ENCODE data around the gene KRT72.

KRT72 gene

DNA sequence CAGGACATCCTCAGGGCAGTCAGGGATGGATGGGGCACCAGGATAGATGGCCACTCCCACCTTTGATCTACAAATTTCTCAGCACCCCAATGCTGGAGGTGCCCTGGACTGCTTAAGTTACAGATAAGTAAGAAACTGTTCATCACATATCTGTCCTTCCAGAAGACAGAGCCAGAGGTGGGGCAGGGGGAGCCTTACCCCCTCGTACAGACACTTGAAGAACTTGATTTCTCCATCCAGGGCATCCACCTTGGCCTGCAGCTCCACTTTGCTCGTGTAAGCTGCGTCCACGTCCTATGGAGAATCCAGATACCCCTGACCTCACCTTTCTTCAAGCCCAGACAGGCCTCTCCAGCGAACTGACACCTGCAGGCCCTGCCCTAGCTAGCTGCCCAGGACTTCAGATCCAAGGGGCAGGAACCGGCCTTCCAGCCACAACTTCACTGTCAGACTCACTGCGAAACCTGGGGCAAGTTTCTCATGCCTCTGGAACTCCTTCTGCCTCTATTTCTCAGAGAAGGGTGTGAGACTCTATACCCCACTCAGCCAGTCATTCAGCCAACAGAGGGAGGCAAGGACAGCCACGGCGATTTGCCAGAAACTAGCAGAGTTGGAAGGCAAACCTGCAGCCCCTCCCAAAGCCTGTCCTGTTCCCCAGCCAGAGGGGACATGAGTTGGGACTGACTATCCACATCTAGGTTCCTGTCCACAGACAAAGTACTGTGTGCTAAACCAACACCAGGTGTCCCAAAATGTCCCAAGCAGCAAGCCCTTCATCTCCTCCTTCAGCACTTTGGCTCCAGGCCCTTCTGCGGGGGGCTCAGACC lies 13.3 kb upstream of the KRT72 start:
- Histone ChIP-seq H3K4me3 (ENCODE audit: low read depth in 1 of 2, low read length in 2 of 2) (no peak overlapping the region), H3K4me1 (ENCODE audit: control insufficient read depth in 1 of 2, insufficient read depth in 2 of 2, low read length in 2 of 2) (no peaks in the 10 kb centered on the region), H3K36me3 (ENCODE audit: control insufficient read depth in 1 of 2, insufficient read depth in 2 of 2, low read length in 2 of 2) (no peaks in the 10 kb centered on the region), H3K9me3 (ENCODE audit: control insufficient read depth in 1 of 2, low read length in 2 of 2) (no peaks in the 10 kb centered on the region), H3K27me3 (ENCODE audit: low read depth, low read length) (no peaks in the 10 kb centered on the region), H3K27ac (ENCODE audit: low read length) (no peak overlapping the region)

DNA sequence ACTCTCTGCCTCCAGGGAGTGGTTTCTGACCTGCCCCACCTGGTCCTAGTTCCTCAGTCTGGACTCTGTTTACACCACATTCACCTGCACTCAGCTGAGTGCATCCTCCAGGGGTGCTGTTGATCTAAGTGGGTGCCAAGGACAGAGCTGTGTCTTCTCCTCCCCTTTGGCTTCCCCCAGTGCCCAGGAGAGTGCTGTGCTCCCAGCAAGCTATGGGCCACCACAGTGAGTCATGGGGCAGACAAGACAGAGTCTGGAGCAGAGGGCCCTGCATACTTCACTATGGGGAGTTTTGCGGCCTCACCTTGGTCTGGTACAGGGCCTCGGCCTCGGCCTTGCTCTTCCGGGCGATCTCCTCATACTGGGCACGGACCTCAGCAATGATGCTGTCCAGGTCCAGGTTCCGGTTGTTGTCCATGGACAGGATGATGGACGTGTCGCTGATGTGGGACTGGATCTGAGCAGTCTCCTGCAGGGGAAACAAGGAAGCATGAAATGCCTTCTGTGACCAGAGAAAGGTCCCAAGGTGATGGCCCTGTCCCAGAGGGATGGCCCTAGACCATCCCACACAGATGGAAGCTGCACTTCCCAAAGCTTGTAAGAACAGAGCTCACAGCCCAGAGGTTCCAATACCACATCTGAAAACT lies 12.2 kb upstream of the KRT72 start:
- no peaks in the 10 kb centered on the region for H3K27me3 ChIP-seq (ENCODE audit: low read depth, low read length)
- H3K4me1 ChIP-seq (ENCODE audit: control insufficient read depth in 1 of 2, insufficient read depth in 2 of 2, low read length in 2 of 2), result no peaks in the 10 kb centered on the region
- H3K4me3 ChIP-seq (ENCODE audit: low read depth in 1 of 2, low read length in 2 of 2), result no peak overlapping the region

DNA sequence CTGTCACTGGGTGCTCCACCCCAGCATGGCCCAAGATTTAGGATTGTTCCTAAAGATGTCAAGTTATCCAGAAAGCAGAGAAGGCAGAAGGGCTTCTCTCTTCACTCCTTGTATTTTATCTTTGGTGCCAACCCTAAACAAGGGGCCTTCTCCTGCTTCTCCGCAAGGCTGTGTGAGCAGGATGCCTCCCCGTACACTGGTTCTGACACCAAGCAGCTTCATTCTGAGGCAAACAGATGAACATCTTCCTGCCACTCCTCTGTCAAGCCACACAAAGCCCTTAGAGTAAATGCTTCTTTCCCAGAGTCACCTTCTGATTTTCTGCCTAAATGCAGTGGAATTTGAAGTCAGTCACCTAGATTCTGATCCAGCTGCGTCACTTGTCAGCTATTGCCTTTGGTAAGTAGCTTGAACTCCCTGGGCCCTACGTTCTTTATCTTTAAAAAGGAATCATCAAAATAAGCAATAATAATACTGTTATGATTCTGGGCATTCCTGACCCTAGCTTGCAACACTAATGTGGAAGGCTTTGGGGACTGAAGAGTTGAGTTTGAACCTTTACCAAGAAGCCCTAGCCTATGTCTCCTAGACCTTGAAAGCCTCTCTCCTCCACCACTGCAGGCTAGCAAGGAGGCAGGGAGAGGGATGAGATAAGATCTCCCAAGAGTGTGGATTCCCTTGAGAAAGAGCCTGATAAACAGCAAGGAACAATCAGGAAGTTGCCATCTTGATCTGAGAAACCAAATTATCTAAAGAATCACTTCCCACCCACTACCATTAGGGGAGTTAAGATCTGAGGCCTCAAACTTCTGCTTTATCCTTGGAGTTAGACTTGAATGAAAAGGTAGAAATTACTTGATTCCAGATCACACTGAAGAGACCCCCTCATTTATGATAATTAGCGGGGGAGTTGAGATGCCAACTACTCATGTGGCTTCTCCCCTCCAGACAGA lies 11.4 kb upstream of the KRT72 start:
- H3K4me1 ChIP-seq (ENCODE audit: control insufficient read depth in 1 of 2, insufficient read depth in 2 of 2, low read length in 2 of 2), result no peaks in the 10 kb centered on the region
- H3K36me3 ChIP-seq (ENCODE audit: control insufficient read depth in 1 of 2, insufficient read depth in 2 of 2, low read length in 2 of 2), result no peaks in the 10 kb centered on the region
- no peak overlapping the region for H3K27ac ChIP-seq (ENCODE audit: low read length)
- no peaks in the 10 kb centered on the region for H3K9me3 ChIP-seq (ENCODE audit: control insufficient read depth in 1 of 2, low read length in 2 of 2)
- no peaks in the 10 kb centered on the region for H3K27me3 ChIP-seq (ENCODE audit: low read depth, low read length)
- H3K4me3 ChIP-seq (ENCODE audit: low read depth in 1 of 2, low read length in 2 of 2), result no peak overlapping the region

More for the DNA sequence above, 12.2 kb upstream of the KRT72 start:
- Histone ChIP-seq H3K9me3 (ENCODE audit: control insufficient read depth in 1 of 2, low read length in 2 of 2) (no peaks in the 10 kb centered on the region), H3K27ac (ENCODE audit: low read length) (no peak overlapping the region), H3K36me3 (ENCODE audit: control insufficient read depth in 1 of 2, insufficient read depth in 2 of 2, low read length in 2 of 2) (no peaks in the 10 kb centered on the region)

DNA sequence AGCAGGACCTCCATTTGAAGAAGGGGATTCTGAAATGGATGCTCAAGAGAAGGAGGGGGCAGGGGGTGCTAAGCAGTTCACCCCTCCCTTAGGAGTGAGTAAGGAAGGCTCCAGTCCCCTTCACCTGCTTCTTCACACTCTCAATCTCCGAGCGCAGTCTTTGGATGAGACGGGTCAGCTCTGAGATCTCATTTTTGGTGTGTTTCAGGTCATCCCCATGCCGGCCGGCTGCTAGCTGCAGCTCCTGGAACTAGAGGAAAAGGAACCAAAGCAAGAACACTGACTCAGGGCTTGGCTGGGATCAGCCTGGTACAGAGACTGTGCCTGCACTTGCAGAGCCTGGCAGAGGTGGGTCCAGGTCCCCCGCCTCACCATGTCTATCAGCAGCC lies 9.8 kb upstream of the KRT72 start:
- H3K27ac ChIP-seq (ENCODE audit: low read length), result no peak overlapping the region
- no peaks in the 10 kb centered on the region for H3K27me3 ChIP-seq (ENCODE audit: low read depth, low read length)
- H3K9me3 ChIP-seq (ENCODE audit: control insufficient read depth in 1 of 2, low read length in 2 of 2), result no peaks in the 10 kb centered on the region
- no peaks in the 10 kb centered on the region for H3K4me1 ChIP-seq (ENCODE audit: control insufficient read depth in 1 of 2, insufficient read depth in 2 of 2, low read length in 2 of 2)
- no peak overlapping the region for H3K4me3 ChIP-seq (ENCODE audit: low read depth in 1 of 2, low read length in 2 of 2)
- no peaks in the 10 kb centered on the region for H3K36me3 ChIP-seq (ENCODE audit: control insufficient read depth in 1 of 2, insufficient read depth in 2 of 2, low read length in 2 of 2)

DNA sequence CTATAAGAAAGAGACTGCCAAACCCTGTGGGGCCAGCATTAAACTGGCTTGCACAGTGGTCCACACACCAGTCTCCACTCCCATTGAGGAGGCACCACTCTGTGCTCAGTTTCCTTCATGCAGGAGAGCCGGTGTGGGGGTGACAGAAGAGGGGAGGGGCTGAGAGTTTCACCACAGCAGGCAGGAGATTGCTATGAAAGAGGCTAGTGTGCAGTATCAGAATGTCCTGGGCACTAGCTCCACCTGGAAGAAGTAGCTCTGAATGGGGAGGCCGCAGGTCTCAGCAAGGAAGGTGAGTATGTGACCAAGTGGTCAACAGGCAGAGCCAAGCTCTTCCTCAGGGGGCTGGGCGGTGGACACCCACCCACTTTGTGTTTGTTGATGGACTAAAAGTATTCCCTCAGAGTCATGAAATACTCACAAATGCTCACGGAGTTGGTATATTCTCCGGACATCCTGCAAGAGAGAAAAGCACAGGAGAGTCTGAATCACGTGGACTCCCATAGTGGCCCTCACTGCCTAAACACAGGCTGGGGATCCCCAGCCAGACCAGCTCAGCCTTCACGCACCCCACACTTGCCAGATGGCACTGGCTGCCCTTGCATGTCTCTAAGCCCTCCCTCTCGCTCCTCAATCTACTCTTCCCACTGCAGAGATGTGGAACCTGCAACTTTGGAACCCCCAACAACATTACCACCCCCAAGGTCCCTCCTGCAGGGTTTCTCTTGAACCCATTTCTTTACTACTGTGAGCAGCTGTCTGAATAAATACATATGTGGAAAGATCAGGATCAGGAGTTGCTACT lies 7.8 kb upstream of the KRT72 start:
- Histone ChIP-seq H3K9me3 (ENCODE audit: control insufficient read depth in 1 of 2, low read length in 2 of 2) (no peaks in the 10 kb centered on the region), H3K4me1 (ENCODE audit: control insufficient read depth in 1 of 2, insufficient read depth in 2 of 2, low read length in 2 of 2) (no peaks in the 10 kb centered on the region), H3K27ac (ENCODE audit: low read length) (no peak overlapping the region), H3K4me3 (ENCODE audit: low read depth in 1 of 2, low read length in 2 of 2) (no peak overlapping the region), H3K36me3 (ENCODE audit: control insufficient read depth in 1 of 2, insufficient read depth in 2 of 2, low read length in 2 of 2) (no peaks in the 10 kb centered on the region), H3K27me3 (ENCODE audit: low read depth, low read length) (no peaks in the 10 kb centered on the region)

DNA sequence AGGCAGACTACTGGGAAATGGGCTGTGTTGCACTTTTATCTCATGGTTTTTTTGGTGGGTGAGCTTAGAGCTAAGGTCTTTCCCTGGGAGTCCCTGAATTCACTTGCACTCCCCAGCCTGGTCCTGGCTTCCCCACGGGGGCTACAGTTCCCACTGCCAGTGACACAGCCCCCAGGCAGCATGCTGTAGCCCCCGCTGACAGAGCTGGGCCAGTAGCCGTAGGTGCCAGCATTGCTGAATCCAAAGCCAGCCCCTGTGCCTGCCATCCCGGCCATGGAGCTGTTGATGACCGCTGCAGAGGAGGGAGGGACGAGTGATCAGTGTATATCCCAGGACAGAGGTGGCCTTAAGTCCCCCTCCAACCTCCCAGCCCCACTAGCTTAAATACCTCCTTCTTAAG lies 6.9 kb upstream of the KRT72 start:
- H3K36me3 ChIP-seq (ENCODE audit: control insufficient read depth in 1 of 2, insufficient read depth in 2 of 2, low read length in 2 of 2), result no peaks in the 10 kb centered on the region

DNA sequence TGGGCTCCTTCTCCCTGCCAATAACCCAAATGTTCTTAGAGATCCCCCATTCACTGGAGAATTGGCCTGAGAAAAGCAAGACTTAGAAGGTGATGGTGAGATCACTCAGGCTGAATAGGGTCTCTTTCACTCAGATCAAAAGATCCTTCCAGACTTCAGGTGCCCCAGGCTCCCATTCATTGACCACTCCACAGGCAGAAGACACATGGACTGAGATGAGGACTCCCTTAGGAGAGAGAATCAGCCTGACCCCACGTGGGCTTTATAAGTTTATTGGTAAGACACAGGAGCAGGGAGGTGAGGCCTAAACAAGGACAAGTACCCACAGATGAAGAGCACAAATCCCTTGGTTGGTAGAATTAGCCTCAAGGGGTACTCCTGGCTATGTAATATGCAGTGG lies 6.1 kb upstream of the KRT72 start:
- H3K4me3 ChIP-seq (ENCODE audit: low read depth in 1 of 2, low read length in 2 of 2), result no peak overlapping the region
- no peaks in the 10 kb centered on the region for H3K36me3 ChIP-seq (ENCODE audit: control insufficient read depth in 1 of 2, insufficient read depth in 2 of 2, low read length in 2 of 2)
- no peak overlapping the region for H3K27ac ChIP-seq (ENCODE audit: low read length)
- no peaks in the 10 kb centered on the region for H3K4me1 ChIP-seq (ENCODE audit: control insufficient read depth in 1 of 2, insufficient read depth in 2 of 2, low read length in 2 of 2)
- H3K9me3 ChIP-seq (ENCODE audit: control insufficient read depth in 1 of 2, low read length in 2 of 2), result no peaks in the 10 kb centered on the region
- H3K27me3 ChIP-seq (ENCODE audit: low read depth, low read length), result peaks cover 6% of the 10 kb centered on the region

More for the DNA sequence above, 6.9 kb upstream of the KRT72 start:
- Histone ChIP-seq H3K27me3 (ENCODE audit: low read depth, low read length) (no peaks in the 10 kb centered on the region), H3K9me3 (ENCODE audit: control insufficient read depth in 1 of 2, low read length in 2 of 2) (no peaks in the 10 kb centered on the region), H3K4me3 (ENCODE audit: low read depth in 1 of 2, low read length in 2 of 2) (no peak overlapping the region), H3K27ac (ENCODE audit: low read length) (no peak overlapping the region), H3K4me1 (ENCODE audit: control insufficient read depth in 1 of 2, insufficient read depth in 2 of 2, low read length in 2 of 2) (no peaks in the 10 kb centered on the region)

DNA sequence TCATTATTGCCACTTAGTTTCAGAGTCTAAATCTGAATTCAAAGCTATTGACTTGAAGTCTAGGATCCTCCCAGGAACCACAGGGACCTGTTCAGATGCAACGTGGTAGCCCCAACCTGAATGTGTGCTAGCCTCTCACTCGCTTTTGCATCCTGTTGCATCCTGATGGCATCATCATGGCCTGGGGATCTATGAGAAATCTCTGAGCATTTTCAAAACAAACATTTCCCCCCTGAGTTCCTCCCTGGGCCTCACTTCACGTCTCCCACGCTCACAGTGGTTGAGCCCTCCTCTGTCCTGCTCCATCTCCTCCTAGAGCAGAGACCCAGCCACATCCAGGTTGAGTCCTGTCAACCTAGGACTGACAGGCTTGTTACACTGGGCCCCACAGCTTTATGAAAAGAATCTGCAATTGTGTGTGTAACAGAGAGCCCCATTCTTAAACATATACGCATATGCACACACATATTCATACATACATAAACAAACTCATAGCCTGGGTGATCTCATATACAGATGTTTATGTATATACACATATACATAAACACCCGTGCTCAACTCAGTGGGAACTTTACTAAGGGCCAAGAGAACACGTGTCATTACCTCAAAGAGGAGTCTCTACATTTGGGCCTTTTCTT lies 5.4 kb upstream of the KRT72 start:
- H3K36me3 ChIP-seq (ENCODE audit: control insufficient read depth in 1 of 2, insufficient read depth in 2 of 2, low read length in 2 of 2), result no peaks in the 10 kb centered on the region
- peaks cover 9% of the 10 kb centered on the region for H3K27me3 ChIP-seq (ENCODE audit: low read depth, low read length)
- no peak overlapping the region for H3K4me3 ChIP-seq (ENCODE audit: low read depth in 1 of 2, low read length in 2 of 2)
- H3K4me1 ChIP-seq (ENCODE audit: control insufficient read depth in 1 of 2, insufficient read depth in 2 of 2, low read length in 2 of 2), result no peaks in the 10 kb centered on the region
- no peaks in the 10 kb centered on the region for H3K9me3 ChIP-seq (ENCODE audit: control insufficient read depth in 1 of 2, low read length in 2 of 2)
- no peak overlapping the region for H3K27ac ChIP-seq (ENCODE audit: low read length)

DNA sequence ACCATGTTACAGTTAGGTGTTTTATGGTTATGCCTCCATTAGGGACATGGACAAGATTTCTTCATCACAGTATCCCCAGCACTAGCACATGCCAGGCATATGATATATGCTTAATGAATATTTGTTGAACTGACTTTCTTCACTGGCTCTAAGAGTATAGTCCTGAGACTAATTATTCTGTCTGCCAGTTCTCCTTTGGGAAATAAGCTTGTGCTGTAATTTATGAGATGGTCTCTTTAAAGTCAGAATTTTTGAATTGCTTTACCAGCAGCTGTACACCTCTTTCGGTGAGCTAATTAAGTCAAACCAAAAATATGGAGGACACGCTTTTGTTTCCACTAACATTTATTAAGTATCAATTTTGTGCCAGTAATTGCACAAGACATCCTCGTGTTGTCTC lies 4.8 kb upstream of the KRT72 start:
- no peaks in the 10 kb centered on the region for H3K4me1 ChIP-seq (ENCODE audit: control insufficient read depth in 1 of 2, insufficient read depth in 2 of 2, low read length in 2 of 2)
- no peak overlapping the region for H3K27ac ChIP-seq (ENCODE audit: low read length)
- H3K27me3 ChIP-seq (ENCODE audit: low read depth, low read length), result peaks cover 15% of the 10 kb centered on the region
- H3K36me3 ChIP-seq (ENCODE audit: control insufficient read depth in 1 of 2, insufficient read depth in 2 of 2, low read length in 2 of 2), result no peaks in the 10 kb centered on the region
- H3K9me3 ChIP-seq (ENCODE audit: control insufficient read depth in 1 of 2, low read length in 2 of 2), result no peaks in the 10 kb centered on the region
- H3K4me3 ChIP-seq (ENCODE audit: low read depth in 1 of 2, low read length in 2 of 2), result no peak overlapping the region

DNA sequence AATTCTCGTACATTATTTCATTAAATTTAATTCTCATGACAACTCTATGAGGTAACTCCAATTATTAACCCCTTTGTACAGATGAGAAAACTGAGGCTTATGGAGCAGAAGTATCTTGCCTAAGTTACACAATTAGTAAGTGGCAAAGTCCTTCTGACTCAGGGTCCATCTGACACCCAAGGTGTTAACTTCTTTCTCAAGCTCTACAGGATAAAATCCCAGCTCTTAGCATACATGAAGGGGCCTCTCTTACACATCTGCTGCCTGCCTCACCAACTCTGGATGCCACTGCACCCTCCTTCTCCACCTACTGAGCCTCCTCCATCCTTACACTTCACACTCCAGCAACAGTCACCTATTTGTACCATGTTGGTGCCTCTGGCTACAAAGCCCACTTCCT lies 4.3 kb upstream of the KRT72 start:
- H3K36me3 ChIP-seq (ENCODE audit: control insufficient read depth in 1 of 2, insufficient read depth in 2 of 2, low read length in 2 of 2), result no peaks in the 10 kb centered on the region
- H3K4me1 ChIP-seq (ENCODE audit: control insufficient read depth in 1 of 2, insufficient read depth in 2 of 2, low read length in 2 of 2), result no peaks in the 10 kb centered on the region
- H3K27ac ChIP-seq (ENCODE audit: low read length), result no peak overlapping the region
- H3K9me3 ChIP-seq (ENCODE audit: control insufficient read depth in 1 of 2, low read length in 2 of 2), result no peaks in the 10 kb centered on the region
- H3K4me3 ChIP-seq (ENCODE audit: low read depth in 1 of 2, low read length in 2 of 2), result no peak overlapping the region
- peaks cover 21% of the 10 kb centered on the region for H3K27me3 ChIP-seq (ENCODE audit: low read depth, low read length)

Measured in muscle layer of duodenum (tissue), 2 donors.